Keratinocyte (primary cell): ENCODE data around the gene ENPP1.

Source experiments
- EZH2 ChIP-seq: IDR thresholded peaks from one replicate; pipeline ENCODE4 v1.6.1; 2012; ENCODE audit warnings: inconsistent platforms, mild to moderate bottlenecking, low read length, moderate library complexity
- TF ChIP-seq, protein P1 (sequence below), 3 experiments: IDR thresholded peaks in 1 of 3; conservative IDR thresholded peaks in 1 of 3; optimal IDR thresholded peaks in 1 of 3; 2 replicates in 2 of 3; 3 replicates in 1 of 3; pipeline versions ENCODE3 to v1.5.1; 2011; ENCODE audit warnings: low read length in 3 of 3, mild to moderate bottlenecking in 3 of 3, moderate library complexity in 2 of 3, control low read depth in 1 of 3, inconsistent platforms in 1 of 3; ENCODE audit not compliant: insufficient read depth in 2 of 3; ENCODE audit errors: extremely low read depth in 1 of 3

DNA sequence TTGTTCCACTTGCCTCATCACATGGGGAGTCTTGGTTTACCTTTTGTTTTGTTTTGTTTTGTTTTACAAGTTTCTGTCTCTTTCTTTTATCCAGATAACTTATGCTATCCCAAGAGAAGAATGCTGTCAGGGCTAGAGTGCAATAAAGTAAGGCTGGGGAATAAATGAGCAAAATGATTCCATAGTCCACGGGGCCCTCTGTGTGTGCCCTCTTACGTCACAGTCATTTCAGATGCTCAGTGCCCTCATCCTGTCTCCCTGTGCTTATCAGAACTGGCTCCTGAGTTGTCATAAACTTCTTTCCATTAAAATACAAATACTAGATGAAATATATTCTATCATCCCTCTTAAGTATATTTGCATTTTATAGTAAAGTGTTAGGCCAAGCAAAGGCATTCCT lies 30.8 kb upstream of the ENPP1 start:
- TF ChIP-seq, protein P1, sequence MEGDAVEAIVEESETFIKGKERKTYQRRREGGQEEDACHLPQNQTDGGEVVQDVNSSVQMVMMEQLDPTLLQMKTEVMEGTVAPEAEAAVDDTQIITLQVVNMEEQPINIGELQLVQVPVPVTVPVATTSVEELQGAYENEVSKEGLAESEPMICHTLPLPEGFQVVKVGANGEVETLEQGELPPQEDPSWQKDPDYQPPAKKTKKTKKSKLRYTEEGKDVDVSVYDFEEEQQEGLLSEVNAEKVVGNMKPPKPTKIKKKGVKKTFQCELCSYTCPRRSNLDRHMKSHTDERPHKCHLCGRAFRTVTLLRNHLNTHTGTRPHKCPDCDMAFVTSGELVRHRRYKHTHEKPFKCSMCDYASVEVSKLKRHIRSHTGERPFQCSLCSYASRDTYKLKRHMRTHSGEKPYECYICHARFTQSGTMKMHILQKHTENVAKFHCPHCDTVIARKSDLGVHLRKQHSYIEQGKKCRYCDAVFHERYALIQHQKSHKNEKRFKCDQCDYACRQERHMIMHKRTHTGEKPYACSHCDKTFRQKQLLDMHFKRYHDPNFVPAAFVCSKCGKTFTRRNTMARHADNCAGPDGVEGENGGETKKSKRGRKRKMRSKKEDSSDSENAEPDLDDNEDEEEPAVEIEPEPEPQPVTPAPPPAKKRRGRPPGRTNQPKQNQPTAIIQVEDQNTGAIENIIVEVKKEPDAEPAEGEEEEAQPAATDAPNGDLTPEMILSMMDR (optimal IDR thresholded peaks at IDR 0.05 in 1 of 3, IDR thresholded peaks at IDR 0.05 in 1 of 3, conservative IDR thresholded peaks at IDR 0.05 in 1 of 3; ENCODE audit: extremely low read depth in 1 of 3, insufficient read depth in 2 of 3, low read length in 3 of 3): no peak
- TF ChIP-seq EZH2: no peak
